Measurements from ENCODE around the gene HDAC4.

The HDAC4 gene

DNA sequence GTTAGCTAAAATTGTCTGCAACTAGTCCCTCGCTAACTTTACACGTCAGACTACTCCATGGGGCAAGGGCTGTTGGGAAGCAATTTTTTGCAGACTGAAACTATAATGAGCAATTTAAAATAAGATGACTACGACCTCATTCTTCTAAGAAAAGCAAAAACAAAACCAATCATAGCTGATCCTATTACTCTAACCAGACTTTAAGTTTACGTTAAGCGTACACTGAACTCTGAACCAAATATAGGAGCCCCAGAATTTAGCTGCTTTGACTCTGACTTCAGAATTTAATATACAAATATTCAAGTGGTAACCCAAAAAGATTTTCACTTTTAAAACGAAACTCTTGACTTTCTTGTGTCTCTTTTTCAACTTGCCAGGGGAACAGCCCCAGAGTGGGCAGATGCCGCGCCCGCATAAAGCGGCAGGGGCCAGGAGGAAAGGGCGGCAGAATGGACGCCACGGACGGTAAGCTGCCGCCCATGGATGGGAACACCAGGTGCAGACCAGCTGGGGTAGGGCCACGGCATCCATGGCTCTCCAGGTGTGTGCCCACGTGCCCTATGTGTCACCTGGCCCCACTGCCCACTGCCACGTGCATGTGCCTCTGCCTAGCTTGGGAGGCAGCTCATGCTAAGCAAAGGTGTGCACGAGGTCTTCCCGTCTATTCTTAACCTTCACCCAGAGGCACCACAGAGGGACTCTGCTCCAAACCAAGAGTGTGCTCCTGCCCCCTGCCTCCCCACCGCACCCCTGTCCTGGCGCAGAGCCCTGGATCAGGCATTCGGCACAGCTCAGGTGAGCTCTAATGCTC lies 217.6 kb downstream of the HDAC4 start:
- no peak for TF ChIP-seq TCF12 (IDR thresholded peaks at IDR 0.05; ENCODE audit: low read depth)
- TF ChIP-seq, protein P1, sequence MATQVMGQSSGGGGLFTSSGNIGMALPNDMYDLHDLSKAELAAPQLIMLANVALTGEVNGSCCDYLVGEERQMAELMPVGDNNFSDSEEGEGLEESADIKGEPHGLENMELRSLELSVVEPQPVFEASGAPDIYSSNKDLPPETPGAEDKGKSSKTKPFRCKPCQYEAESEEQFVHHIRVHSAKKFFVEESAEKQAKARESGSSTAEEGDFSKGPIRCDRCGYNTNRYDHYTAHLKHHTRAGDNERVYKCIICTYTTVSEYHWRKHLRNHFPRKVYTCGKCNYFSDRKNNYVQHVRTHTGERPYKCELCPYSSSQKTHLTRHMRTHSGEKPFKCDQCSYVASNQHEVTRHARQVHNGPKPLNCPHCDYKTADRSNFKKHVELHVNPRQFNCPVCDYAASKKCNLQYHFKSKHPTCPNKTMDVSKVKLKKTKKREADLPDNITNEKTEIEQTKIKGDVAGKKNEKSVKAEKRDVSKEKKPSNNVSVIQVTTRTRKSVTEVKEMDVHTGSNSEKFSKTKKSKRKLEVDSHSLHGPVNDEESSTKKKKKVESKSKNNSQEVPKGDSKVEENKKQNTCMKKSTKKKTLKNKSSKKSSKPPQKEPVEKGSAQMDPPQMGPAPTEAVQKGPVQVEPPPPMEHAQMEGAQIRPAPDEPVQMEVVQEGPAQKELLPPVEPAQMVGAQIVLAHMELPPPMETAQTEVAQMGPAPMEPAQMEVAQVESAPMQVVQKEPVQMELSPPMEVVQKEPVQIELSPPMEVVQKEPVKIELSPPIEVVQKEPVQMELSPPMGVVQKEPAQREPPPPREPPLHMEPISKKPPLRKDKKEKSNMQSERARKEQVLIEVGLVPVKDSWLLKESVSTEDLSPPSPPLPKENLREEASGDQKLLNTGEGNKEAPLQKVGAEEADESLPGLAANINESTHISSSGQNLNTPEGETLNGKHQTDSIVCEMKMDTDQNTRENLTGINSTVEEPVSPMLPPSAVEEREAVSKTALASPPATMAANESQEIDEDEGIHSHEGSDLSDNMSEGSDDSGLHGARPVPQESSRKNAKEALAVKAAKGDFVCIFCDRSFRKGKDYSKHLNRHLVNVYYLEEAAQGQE (IDR thresholded peaks at IDR 0.05; ENCODE audit: low read depth) = no peak
- no peak for TF ChIP-seq USF1 (IDR thresholded peaks at IDR 0.05)

DNA sequence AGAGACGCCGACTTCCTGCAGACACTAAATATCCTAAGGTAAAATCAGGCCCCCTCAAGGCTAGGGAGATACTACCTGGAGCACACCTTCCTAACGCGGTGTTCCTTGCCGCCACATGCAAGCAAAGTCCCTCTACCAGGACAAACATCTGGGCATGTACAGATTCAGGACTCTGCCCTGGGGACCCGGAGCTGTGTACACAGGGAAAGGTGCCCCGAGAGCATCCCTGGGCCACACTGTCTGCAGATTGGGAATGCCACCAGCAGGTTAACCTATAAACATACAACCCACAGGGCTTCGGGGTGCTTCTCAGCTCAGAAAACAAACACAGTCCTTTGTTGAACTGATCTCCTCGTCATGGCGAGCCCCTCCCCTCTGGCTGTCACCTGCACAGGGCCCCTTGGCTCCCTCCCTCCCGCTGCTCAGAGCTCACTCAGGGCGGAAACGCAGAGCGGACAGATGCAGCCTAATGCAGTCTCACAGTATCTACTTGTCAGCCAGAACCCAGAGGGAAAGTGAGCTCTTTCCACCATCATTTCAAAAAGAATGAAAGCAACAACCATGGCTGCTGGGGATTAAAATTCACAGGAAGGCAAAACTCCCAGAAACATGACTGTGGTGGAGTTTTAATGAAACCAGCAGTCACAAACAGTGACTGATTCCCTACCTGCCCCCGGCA lies 218.8 kb downstream of the HDAC4 start:
- TF ChIP-seq TCF12 (IDR thresholded peaks at IDR 0.05; ENCODE audit: low read depth) (no peak), NFIC (IDR thresholded peaks at IDR 0.05) (no peak), RAD21 (IDR thresholded peaks at IDR 0.05; ENCODE audit: low read depth) (no peak), EP300 (IDR thresholded peaks at IDR 0.05; ENCODE audit: borderline replicate concordance) (no peak), TEAD4 (IDR thresholded peaks at IDR 0.05) (no peak), EGR1 (IDR thresholded peaks at IDR 0.05) (no peak)
- TF ChIP-seq, protein P1 (IDR thresholded peaks at IDR 0.05; ENCODE audit: low read depth) = no peak

GRCh38 chr2:239181074-239181902 lies 219.5 kb downstream of the HDAC4 start:
- TF ChIP-seq EGR1 (IDR thresholded peaks at IDR 0.05) (no peak), CREB1 (IDR thresholded peaks at IDR 0.05; ENCODE audit: low read depth) (no peak), MAX (IDR thresholded peaks at IDR 0.05) (no peak), USF1 (IDR thresholded peaks at IDR 0.05) (no peak)

- no peak for TF ChIP-seq TCF12 (IDR thresholded peaks at IDR 0.05; ENCODE audit: low read depth)
- no peak for TF ChIP-seq NFIC (IDR thresholded peaks at IDR 0.05)
- TF ChIP-seq, protein P1 (IDR thresholded peaks at IDR 0.05; ENCODE audit: low read depth) = no peak
- no peak for TF ChIP-seq RAD21 (IDR thresholded peaks at IDR 0.05; ENCODE audit: low read depth)
- no peak for TF ChIP-seq CEBPB (IDR thresholded peaks at IDR 0.05)
- no peak for TF ChIP-seq FOXM1 (IDR thresholded peaks at IDR 0.05; ENCODE audit: borderline replicate concordance, low read depth)
- no peak for TF ChIP-seq ZBTB7A (IDR thresholded peaks at IDR 0.05; ENCODE audit: low read depth)
- TF ChIP-seq EGR1 (IDR thresholded peaks at IDR 0.05) = no peak
- TF ChIP-seq EP300 (IDR thresholded peaks at IDR 0.05; ENCODE audit: borderline replicate concordance) = no peak
- TF ChIP-seq TAF1 (IDR thresholded peaks at IDR 0.05; ENCODE audit: low read depth) = no peak
- TF ChIP-seq CREB1 (IDR thresholded peaks at IDR 0.05; ENCODE audit: low read depth) = no peak
- TF ChIP-seq YY1 (IDR thresholded peaks at IDR 0.05; ENCODE audit: low read depth) = no peak
- TF ChIP-seq MAX (IDR thresholded peaks at IDR 0.05) = no peak
- TF ChIP-seq TEAD4 (IDR thresholded peaks at IDR 0.05) = no peak
- TF ChIP-seq USF1 (IDR thresholded peaks at IDR 0.05) = no peak
These were observed 220.2 kb downstream of the HDAC4 start for GRCh38 chr2:239180526-239181073.

All from Ishikawa (cell line).